DOHH2 (cell line): ENCODE measurements around the gene MEIS2.

Experiments used
- H3F3A ChIP-seq: fragments of 200-600 bp; sonication (generic), shearing (Covaris generic); 2 replicates; pipeline ENCODE4 v1.6.0; 2016; ENCODE audit warnings: antibody characterized with exemption, mild to moderate bottlenecking; ENCODE audit not compliant: control insufficient read depth, insufficient read depth
- H3K27ac ChIP-seq: fragments of 200-600 bp; sonication (generic); 2 replicates; pipeline ENCODE4 v1.5.1; 2014; ENCODE audit warnings: low read depth, mild to moderate bottlenecking, low read length, moderate library complexity
- H3K27me3 ChIP-seq: fragments of 200-600 bp; sonication (generic); 2 replicates; pipeline ENCODE4 v1.6.1; 2014; ENCODE audit warnings: mild to moderate bottlenecking, low read length, mixed read lengths; ENCODE audit not compliant: control insufficient read depth
- H3K36me3 ChIP-seq: fragments of 200-600 bp; sonication (generic); 2 replicates; pipeline ENCODE4 v1.6.1; 2014; ENCODE audit warnings: mild to moderate bottlenecking, low read length, moderate library complexity, mixed read lengths; ENCODE audit not compliant: control insufficient read depth
- H3K4me1 ChIP-seq: fragments of 200-600 bp; sonication (generic); 2 replicates; pipeline ENCODE4 v1.6.1; 2014; ENCODE audit warnings: mild to moderate bottlenecking, low read length, mixed read lengths; ENCODE audit not compliant: control insufficient read depth
- H3K4me2 ChIP-seq: fragments of 200-600 bp; sonication (generic); 2 replicates; pipeline ENCODE4 v1.6.0; 2014; ENCODE audit warnings: mild to moderate bottlenecking, low read length, moderate library complexity
- H3K4me3 ChIP-seq: fragments of 200-600 bp; sonication (generic); 2 replicates; pipeline ENCODE4 v1.5.1; 2014; ENCODE audit warnings: mild to moderate bottlenecking, low read length, mixed read lengths
- H3K79me2 ChIP-seq: fragments of 200-600 bp; sonication (generic); 2 replicates; pipeline ENCODE4 v1.6.1; 2014; ENCODE audit warnings: mild to moderate bottlenecking, low read length, mixed read lengths; ENCODE audit not compliant: control insufficient read depth
- H3K9me2 ChIP-seq: fragments of 200-600 bp; sonication (generic); replicated peaks from 2 replicates; pipeline ENCODE4 v1.6.1; 2014; ENCODE audit warnings: mild to moderate bottlenecking, low read length, mixed read lengths; ENCODE audit not compliant: control insufficient read depth
- H3K9me3 ChIP-seq: fragments of 200-600 bp; sonication (generic); 2 replicates; pipeline ENCODE4 v1.6.1; 2014; ENCODE audit warnings: antibody characterized with exemption, low read length, mixed read lengths; ENCODE audit not compliant: control insufficient read depth, insufficient read depth
- H4K20me1 ChIP-seq: fragments of 200-600 bp; sonication (generic); 2 replicates; pipeline ENCODE4 v1.6.0; 2014; ENCODE audit warnings: low read depth, mild to moderate bottlenecking, antibody characterized with exemption, low read length, moderate library complexity; ENCODE audit not compliant: control insufficient read depth, insufficient read depth
- CTCF ChIP-seq: fragments of 200-600 bp; sonication (generic); IDR thresholded peaks from one replicate; pipeline ENCODE4 v1.5.1; 2014; ENCODE audit warnings: antibody characterized with exemption, mild to moderate bottlenecking, low read depth, low read length; ENCODE audit not compliant: poor library complexity, severe bottlenecking
- EZH2phosphoT487 ChIP-seq: fragments of 200-600 bp; sonication (generic); IDR thresholded peaks from 2 replicates; pipeline ENCODE4 v1.6.1; 2017; ENCODE audit warnings: borderline replicate concordance, mild to moderate bottlenecking, antibody characterized with exemption, low read length, moderate library complexity, mixed read lengths

The MEIS2 gene

GRCh38 chr15:37111427-37111717 lies 11.0 kb upstream of the MEIS2 start:
- Histone ChIP-seq H3K36me3 (no peaks in the 10 kb centered on the region), H3K4me3 (no peak overlapping the region), H3K4me2 (no peak overlapping the region), H4K20me1 (no peaks in the 10 kb centered on the region), H3K9me3 (no peaks in the 10 kb centered on the region), H3K27ac (no peak overlapping the region), H3K27me3 (no peaks in the 10 kb centered on the region), H3K4me1 (peaks cover 4% of the 10 kb centered on the region), H3K79me2 (0 out of 2 replicates have a peak, but pooled peaks cover 3% of the 10 kb centered on the region), H3F3A (0 out of 2 replicates have a peak, but pooled peaks cover 4% of the 10 kb centered on the region), H3K9me2 (no peaks in the 10 kb centered on the region)
- TF ChIP-seq CTCF (no peak), EZH2phosphoT487 (no peak)

GRCh38 chr15:37109872-37110572 lies 9.7 kb upstream of the MEIS2 start:
- TF ChIP-seq EZH2phosphoT487 (no peak), CTCF (no peak)
- Histone ChIP-seq H3K36me3 (no peaks in the 10 kb centered on the region), H3K4me1 (peaks cover 4% of the 10 kb centered on the region), H3K9me2 (no peaks in the 10 kb centered on the region), H4K20me1 (no peaks in the 10 kb centered on the region), H3K4me3 (no peak overlapping the region), H3K27ac (no peak overlapping the region), H3K27me3 (no peaks in the 10 kb centered on the region), H3K9me3 (no peaks in the 10 kb centered on the region), H3F3A (peaks cover 9% of the 10 kb centered on the region), H3K4me2 (no peak overlapping the region), H3K79me2 (0 out of 2 replicates have a peak, but pooled peaks cover 3% of the 10 kb centered on the region)

- Histone ChIP-seq H3K4me3 (no peak overlapping the region), H3K27me3 (no peaks in the 10 kb centered on the region), H3F3A (peaks cover 15% of the 10 kb centered on the region), H3K36me3 (no peaks in the 10 kb centered on the region), H3K4me1 (peaks cover 4% of the 10 kb centered on the region), H3K79me2 (peaks cover 4% of the 10 kb centered on the region; the same call in 1 of the 2 replicates), H3K4me2 (no peak overlapping the region), H3K9me3 (no peaks in the 10 kb centered on the region), H3K27ac (no peak overlapping the region), H4K20me1 (no peaks in the 10 kb centered on the region), H3K9me2 (no peaks in the 10 kb centered on the region)
- TF ChIP-seq CTCF (no peak), EZH2phosphoT487 (no peak)
Observed at GRCh38 chr15:37109168-37109871, 9.0 kb upstream of the MEIS2 start.
